Activated CD4-positive, alpha-beta T cell treated with anti-CD3 and anti-CD28 coated beads, Interleukin-2, Interleukin-6, amounts not matched to agents 100 ng/mL and 50 ng/mL, durations not matched to agents 16 hours and 8 hours (primary cell): ENCODE measurements around the gene TNNI3.
A peak's percentile ranks its signal among the peaks of the same experiment; 100 is the strongest.
"Not testable (repeated sequence)": the region's sequence is repeated elsewhere in the genome, so short reads cannot be mapped to it uniquely, and the experiment has no call there.

ENCODE experiments used
- DNase-seq: peaks from one replicate; pipeline ENCODE4 v3.0.0-alpha.2; 2020

TNNI3 gene

DNA sequence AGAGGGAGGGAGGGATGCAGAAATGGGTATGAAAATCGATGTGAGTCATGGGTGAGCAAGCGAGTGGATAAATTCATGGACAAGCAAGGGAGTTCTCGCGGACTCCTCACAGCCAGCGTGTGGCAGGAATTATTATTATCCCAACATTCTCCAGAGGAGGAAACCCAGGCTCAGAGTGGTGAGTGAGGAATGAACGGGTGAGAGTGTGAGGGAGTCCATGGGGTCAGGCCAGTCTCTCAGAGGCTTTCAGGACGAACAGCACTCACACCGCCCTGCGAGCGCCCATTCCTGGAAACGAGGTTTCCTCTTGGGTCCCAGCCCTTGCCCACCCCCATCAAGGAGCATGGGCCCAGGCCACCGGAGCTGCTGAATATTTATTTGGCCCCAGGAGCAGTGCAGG is 15.2 kb upstream of the TNNI3 start:
- DNase-seq, result no peak

DNA sequence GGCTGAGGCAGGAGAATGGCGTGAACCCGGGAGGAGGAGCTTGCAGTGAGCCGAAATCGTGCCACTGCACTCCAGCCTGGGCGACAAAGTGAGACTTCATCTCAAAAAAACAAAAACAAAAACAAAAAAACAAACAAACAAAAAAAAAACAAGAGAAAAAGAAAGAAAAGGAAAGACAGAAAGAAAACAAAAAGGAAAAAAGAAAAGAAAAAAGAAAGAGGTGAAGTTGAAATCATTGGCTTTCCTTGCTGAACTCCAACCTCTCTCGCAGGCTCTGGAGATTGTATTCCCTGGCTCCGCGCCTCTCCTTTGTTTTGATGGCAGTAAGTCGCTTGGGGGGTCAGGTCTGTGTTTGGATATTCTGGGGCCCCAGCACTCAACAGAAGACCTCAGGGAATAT is 14.8 kb upstream of the TNNI3 start:
- not testable (repeated sequence) for DNase-seq

DNA sequence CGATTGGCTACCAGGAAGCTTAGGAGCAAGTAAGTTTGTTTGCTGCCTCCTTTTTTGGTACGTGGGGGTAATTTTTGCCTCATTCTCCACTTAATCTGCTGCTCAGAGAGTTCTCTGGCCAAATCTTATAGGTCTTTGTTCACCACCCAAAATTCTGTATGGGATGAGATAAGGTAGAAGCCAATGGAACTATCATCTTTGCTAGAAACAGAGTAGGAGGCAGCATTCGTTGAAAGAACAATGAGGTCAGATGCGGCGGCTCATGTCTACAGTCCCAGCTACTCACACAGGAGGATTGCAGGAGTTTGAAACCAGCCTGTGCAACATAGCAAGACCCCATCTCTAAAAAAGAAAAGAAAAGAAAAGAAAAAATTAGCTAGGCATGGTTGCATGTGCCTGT is 13.9 kb upstream of the TNNI3 start:
- DNase-seq, result no peak

DNA sequence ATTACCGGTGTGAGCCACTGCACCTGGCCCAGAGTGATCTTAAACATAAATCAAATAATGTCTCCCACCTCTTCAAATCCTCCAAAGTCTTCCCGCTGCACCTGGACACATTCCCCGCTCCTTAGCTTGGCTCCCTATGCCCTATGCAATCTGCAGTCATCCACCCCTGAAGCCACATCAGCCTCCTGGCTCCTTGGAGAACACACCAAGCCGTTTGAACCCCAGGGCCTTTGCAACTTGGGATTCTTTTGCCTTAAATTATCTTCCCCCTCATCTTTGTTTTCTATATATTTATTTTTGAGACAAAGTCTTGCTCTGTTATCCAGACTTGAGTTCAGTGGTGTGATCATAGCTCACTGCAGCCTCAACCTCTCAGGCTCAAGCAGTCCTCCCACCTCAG is 11.6 kb upstream of the TNNI3 start:
- no peak for DNase-seq

DNA sequence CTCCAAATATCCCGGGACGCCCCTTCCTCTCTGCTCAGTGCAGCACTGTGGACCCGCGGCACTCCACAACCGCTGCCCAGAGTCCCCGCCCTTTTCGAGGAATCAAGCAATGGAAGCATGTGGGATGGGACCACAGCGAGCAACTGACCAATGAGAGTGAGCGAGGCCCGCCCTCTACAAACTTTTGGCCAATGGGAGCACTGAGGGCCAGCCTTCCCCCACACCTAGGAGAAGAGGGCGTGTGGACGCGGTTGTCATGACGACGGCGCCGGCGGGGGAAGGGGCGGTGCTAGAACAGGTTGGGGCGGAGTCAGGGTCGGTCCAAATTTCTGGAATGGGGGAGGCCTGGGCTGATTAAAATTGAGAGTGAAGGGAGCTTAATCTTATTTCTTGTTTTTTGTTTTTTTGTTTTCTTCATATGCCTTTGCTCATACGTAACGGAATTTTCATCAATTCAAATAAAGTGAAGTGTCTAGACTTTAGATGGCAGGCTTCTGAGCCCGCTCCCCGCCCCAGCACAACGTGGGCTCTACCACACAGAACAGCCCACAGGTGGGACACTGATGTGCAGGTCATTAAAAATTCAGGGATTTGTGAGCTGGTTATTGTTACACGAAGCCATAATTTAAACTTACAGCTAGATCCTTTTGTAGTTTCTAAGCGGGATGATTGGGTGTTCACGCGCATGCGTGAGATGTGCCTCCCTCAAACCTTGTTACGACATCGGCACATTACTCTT is 9.2 kb upstream of the TNNI3 start, which contains the start of gene DNAAF3:
Gene DNAAF3 (minus strand): TSS at position 84 of the 739 bp plus-strand sequence. CDS start 200 bp downstream, outside the sequence.
- peak; percentile 91 for DNase-seq

DNA sequence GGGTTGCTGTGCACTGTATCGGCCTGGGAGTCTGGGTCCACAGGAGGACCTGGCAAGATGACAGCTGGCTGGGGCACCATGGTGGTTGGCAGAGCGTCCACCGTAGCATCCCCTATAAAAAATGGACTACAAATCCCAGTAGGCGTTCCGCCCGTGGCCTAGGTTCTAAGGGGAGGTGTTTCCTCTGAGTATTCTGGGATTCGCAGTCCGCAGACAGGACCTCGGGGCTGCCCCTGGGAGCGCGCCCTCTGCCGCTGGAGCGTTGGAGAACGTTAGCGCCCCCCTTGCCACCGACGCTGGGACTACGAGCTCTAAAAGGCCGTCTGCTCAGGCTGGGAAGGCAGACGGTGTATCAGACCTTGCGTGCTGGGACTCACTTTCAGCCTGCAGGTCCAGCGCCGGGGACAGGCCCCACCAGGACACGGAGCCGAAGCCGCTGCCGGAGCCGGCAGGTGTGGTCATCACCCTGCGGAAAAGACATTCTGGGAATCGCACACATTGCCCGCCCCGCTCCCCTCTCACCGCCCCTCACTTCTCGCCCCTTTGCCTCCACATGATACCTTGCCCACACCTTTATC is 8.5 kb upstream of the TNNI3 start:
- DNase-seq, result peak; percentile 50

DNA sequence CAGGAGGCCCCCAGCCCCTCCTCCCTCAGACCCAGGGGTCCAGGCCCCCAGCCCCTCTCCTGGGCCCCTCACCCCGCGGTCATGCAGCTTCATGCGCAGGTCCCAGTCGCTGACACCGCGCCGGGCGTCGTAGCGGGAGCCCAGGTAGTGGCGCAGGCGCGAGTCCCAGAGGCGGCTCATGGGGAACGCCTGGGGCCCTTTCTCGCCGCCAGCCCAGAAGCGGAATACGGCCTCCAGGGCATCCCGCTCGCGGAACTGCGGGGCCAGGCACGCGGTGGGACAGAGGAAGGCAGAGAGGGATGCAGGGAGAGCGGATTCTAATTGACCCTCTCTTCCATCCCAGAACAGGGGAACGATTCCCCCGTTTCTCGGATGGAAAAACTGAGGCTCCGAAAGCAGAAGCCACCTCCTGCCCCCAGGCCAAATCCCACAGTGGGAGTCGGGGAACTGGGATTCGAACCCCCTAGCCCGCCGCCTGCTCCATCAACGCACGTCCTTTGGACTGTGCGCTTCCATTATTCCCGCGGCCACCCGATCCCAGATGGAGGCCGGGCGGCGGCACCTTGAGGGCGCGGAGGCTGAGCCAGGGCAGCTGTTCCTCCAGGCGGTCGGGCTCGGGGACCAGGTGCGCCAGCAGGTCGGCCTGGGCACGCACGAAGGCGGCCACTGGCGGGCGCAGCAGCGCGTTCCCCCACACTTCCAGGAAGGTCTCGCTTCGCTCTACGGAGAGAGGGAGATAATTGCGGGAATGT is 4.2 kb upstream of the TNNI3 start:
- DNase-seq, result no peak

DNA sequence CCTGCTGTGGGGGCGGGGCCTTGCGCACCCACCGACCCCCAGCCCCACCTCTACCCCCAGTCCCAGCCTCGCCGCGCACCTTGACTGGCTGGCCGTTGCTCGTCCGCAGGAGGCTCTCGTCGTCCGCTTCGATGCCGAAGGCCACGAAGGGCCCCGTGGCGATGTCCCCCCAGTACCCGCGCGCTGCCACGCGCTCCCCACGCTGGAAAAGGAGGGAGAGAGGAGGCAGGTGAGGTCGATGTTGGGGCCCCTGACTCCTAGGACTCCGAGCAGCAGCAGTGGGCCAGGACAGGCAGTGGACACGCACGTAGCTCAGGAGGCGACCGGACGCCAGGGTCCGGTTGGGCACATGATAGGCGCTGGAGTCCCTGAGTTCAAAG is 3.4 kb upstream of the TNNI3 start:
- no peak for DNase-seq

DNA sequence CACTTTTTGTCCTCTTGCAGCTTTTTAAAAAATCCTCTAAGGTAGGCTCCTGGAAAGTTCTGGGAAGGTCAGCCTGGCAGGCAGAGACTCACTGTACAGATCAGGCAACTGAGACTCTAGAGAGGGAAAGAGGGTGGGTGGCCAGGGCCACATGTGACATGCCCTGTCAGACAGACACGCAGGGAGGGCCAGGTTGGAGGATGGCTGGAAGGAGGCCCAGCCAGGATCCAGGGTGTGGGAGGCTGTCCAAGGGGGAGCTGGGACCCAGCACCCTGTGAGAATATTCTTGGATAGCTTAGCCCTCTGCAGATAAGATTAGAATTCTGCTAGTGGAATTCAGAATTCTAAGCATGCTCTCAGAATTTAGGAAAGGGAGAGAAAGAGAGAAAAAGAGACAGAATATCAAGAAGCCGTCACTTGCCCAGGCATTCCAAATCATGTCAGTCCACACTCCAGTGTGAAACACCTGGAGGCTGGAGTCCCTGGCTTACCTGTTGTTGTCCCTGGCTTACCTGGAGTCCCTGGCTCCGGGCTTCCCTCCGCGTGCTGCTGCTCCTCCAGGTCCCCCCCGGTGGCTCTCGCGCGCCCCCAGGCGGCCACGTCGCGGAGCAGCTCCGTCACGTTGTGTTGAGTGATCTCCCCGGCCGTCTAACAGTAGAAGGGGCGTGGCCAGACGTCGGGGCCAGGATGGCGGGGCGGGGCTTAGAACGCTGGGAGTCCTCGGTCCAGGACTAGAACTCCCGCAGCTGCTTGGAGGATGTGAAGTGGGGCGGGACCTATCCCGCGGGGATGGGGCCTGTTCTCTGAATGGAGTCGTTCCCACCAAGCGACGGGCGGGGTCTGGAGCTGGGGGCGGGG is 2.8 kb upstream of the TNNI3 start:
- peak; percentile 95 for DNase-seq

DNA sequence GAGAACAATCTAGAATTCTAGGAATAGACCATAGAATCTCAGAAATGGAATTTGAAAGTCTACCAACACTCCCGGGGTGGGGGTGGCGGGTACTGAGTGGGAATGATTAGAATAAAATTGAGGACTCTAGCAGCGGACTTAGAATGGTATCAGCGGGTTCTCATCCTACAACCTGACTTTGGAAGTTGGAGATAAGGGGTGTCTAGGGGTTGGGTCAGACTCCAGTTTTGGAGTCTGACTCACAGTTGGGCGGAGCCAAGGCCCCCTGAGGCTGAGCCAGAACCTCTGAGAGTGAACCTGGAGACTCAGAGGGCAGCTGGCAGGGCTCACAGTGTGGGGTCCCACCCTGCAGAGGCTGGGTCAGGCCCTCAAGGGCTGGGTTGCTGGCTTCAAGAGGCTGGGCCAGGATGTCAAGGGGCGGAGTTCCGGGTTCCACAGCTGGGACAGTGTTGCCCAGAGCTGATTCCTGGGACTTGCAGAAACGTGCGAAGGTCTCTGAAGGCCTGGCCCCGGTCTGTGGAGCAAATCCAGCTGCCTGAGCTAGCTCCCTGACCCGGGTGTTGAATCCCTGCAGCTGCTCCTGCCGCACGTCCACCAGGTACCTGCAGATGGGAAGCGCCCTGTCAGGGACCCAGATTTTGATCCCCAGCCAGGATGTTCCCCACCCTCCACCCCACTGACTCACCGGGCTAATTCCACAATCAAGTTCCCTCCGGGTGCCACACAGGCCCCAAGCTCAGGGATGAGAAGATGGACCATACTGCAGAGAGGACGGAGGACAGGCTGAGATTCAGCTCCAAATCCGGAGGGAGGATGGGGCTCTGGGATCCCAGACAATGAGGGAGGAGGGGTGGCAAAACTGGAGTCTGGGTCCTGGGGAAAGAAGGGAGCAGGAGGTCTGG is 1.6 kb upstream of the TNNI3 start:
- no peak for DNase-seq

DNA sequence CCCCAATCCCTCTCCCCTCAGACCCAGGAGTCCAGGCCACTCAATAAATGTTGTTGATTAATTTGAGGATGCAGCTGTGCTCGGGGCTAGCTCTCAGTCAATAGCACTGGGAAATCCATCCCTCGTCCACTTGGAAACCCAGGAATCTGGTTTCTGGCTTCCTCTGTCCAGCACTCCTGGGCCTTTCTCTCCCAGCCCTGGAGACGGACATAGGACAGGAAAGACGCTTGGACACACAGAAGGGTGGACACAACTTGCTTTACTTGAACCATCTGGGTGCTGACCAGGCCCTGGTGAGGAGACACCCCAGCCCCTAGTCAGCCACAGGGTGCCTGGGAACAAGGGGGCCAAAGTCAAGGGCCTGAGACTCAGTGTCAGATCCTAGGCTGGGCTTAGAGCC is 891 bp upstream of the TNNI3 start:
- no peak for DNase-seq

DNA sequence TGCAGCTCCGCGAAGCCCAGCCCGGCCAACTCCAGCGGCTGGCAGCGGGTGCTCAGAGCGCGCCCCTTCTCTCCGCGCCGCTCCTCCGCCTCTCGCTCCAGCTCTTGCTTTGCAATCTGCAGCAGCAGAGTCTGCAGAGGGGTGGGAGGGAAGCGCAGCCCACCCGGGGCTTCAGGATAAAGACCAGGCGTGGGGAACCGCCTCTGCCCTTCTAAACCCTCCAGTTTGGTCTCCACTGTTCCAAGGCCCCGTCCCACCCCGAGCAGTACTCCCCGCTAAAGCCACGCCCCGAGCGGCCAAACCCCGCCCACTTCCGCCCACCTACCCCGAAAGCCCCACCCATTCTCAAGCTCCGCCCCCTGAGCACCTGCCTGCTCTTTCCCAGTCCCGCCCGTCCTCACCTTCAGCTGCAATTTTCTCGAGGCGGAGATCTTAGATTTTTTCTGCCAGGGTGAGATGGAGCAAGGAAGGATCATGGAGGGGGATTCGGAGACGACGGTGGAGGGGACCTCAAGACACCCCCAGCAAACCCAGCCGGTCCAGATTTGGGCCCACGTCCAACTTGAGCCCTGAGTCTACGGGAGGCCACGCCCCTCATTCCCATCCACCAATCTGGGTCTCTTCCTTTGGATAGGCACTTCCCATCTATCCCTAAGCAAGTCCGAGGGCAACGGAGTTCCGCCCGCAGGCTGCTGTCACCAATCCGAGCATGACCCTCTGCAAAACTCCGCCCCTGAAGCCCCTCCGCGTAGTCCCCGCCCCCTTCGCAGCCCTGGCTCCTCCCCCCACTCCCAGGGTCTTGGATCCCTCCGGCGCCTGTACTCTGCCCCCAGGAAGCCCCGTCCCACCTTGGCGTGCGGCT is 1.1 kb downstream of the TNNI3 start:
- DNase-seq, result peak; percentile 51

DNA sequence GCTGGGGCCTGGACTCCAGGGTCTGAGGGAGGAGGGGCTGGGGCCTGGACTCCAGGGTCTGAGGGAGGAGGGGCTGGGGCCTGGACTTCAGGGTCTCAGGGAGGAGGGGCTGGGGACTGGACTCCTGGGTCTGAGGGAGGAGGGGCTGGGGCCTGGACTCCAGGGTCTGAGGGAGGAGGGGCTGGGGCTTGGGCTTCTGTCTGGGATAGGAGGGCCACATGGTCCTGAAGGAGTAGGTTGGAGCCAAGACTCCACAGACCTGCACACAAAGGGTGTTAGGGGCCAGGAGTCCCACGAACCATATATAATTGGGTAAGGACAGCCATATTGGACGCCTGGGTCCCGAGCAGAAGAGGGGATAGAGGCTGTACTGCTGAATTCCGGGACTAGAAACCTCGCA is 1.7 kb downstream of the TNNI3 start:
- DNase-seq, result not testable (repeated sequence)

DNA sequence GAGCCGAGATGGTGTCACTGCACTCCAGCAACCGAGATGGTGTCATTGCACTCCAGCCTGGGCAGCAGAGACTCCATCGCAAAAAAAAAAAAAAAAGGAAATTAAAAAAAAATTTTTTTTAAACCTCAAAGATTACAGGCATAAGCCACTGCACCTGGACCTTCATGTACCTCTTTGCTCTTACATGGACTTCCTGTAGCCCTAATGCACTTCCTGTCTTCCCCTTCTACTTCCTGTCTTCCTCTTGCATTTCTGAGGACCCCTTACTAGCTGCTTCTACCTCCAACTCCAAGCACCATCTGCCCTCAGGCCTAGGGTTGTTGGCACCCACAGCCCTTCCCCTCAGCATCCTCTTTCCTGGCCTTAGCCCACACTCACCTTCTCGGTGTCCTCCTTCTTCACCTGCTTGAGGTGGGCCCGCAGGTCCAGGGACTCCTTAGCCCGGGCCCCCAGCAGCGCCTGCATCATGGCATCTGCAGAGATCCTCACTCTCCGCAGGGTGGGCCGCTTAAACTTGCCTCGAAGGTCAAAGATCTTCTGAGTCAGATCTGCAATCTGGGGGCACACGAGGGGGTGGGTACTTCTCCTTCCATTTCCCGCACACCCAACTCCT is 3.8 kb downstream of the TNNI3 start:
- no peak for DNase-seq

DNA sequence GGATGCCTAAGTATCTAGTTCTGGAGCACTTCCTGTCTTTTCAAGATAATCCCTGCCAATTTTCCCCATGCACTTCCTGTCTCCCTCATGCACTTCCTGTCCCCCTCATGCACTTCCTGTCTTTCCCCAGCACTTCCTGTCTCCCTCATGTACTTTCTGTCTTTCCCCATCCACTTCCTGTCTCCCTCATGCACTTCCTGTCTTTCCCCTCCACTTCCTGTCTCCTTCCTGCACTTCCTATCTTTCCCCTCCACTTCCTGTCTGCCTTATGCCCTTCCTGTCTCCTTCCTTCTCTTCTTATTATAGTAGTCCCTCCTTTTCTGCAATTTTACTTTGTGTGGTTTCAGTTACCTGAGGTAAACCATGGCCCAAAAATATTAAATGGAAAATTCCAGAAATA is 5.5 kb downstream of the TNNI3 start:
- no peak for DNase-seq

DNA sequence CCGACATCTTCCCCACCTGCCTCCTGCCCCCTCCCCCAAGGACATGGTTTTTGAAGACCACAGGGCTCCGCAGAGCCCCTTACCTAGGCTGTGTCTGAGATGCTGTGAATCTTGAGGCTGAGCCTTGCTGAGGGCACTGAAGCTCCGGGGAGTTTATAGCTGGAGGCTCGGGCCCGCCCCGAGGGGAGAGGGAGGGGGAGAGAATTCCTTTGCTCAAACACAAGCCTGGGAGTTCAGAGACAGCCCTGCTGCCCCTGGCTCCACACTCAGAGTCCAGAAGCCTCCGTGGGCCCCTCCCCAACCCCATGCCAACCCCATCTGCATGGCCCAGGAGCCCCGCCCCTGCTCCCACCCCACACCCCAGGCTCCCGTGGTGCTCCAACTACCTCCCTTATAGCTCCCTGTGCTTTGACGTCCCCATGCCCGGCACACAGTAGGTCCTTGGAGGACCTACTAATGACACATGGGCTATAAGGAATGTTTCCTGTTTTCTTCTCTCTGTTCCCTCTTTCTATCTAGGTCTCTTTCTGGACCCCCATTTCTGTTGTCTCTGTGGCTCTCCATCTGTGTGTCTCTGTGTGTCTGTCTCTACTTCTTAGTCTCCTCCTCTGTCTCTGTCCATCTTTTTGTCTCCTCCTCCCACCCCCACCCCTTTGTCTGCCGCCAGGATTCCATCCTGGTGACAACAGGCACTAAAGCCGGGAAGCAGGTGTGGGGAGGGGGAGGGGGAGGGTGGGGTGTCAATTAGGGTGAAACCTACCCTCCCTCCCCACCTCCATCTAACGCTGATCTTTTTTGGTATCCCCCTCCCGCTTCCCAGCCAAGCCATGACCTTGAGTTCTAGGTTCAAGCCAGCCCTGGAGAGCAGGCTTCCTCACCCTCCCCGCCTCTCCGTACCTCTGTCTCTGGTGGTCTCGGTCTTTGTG is 8.2 kb downstream of the TNNI3 start, which contains the start of gene TNNT1:
Gene TNNT1 (minus strand): TSS at position 129 of the 926 bp plus-strand sequence. CDS start 2,049 bp downstream, outside the sequence.
- no peak for DNase-seq

DNA sequence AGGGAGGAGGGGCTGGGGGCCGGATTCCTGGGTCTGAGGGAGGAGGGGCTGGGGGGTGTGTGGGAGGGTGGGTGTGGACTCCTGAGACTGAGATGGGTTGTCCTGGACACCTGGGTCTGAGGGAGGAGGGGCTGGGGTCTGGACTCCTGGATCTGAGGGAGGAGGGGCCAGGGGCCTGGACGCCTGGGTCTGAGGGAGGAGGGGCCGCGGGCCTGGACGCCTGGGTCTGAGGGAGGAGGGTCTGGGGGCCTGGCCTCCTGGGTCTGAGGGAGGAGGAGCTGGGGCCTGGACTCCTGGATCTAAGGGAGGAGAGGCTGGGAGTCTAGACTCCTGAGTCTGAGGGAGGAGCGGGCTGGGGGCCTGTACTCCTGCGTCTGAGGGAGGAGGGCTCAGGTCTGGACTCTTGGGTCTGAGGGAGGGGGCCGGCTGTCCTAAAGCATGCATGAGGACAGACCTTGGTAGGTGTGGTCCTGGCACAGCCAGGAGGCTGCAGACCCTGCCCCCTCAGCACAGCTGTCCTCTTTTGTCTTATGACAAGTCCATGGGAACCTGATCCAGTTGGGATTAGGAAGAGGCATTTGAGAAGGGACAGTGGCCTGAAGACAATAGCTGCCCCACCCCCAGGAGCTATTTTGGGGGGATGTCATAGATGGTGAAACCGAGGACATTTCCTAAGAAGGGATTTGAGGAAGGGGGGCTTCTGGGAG is 9.8 kb downstream of the TNNI3 start:
- no peak for DNase-seq

DNA sequence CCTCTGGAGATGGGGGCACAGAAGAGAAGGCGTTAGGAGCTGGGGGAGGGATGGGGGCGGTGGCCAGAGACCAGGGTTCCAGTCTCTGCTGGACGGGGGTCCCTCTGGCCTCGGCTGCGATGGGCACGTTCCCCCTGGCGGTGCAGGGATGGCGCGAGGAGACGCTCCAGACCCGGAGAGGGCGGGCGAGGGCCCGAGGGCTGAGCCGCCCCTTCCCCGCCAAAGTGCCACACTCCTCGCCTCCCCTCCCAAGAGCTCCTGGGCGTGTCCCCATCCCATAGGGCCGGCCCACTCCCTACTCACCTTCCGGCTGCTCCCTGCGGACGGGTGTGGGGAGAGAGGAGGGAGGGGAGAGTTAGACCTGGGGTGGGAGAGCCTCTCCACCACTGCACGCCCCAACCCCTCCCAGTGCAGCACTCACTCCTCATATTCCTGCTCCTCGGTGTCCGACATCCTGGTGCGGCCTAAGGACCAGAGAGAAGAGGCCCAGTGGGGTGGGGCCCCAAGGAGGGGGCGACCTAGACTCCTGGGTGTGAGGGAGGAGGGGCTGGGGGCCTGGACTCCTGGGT is 10.7 kb downstream of the TNNI3 start:
- no peak for DNase-seq
